Duodenal mucosa (tissue), 2 donors: ENCODE measurements around the gene CTNND1.

Experiments
- H3K27ac ChIP-seq: one replicate; pipeline ENCODE4 v1.7.0; 2013; ENCODE audit warnings: low read depth, low read length
- H3K27me3 ChIP-seq, 2 donors: one replicate each; pipeline ENCODE4 v1.7.0; 2013; ENCODE audit warnings: low read length in 2 of 2, control low read depth in 1 of 2; ENCODE audit not compliant: insufficient read depth in 2 of 2, control insufficient read depth in 1 of 2
- H3K36me3 ChIP-seq, 2 donors: one replicate each; pipeline ENCODE4 v1.7.0; 2013; ENCODE audit warnings: low read length in 2 of 2, control low read depth in 1 of 2; ENCODE audit not compliant: insufficient read depth in 2 of 2, control insufficient read depth in 1 of 2
- H3K4me1 ChIP-seq, 2 donors: one replicate each; pipeline ENCODE4 v1.7.0; 2013; ENCODE audit warnings: low read length in 2 of 2, control low read depth in 1 of 2; ENCODE audit not compliant: insufficient read depth in 2 of 2, control insufficient read depth in 1 of 2
- H3K4me3 ChIP-seq, 2 donors: one replicate each; pipeline ENCODE4 v1.7.0; 2013; ENCODE audit warnings: low read length in 2 of 2, low read depth in 1 of 2
- H3K9ac ChIP-seq, 2 donors: one replicate each; pipeline ENCODE4 v1.7.0; 2013; ENCODE audit warnings: low read length in 2 of 2, low read depth in 1 of 2
- H3K9me3 ChIP-seq, 2 donors: one replicate each; pipeline ENCODE4 v1.7.0; 2013; ENCODE audit warnings: low read length in 2 of 2, control low read depth in 1 of 2; ENCODE audit not compliant: control insufficient read depth in 1 of 2

CTNND1 gene

GRCh38 chr11:57788703-57789088 lies 27.1 kb downstream of the CTNND1 start:
- Histone ChIP-seq H3K4me1 (peaks cover 73 to 86% of the 10 kb centered on the region in 2 donors), H3K9ac (no peak overlapping the region), H3K4me3 (peak overlapping the region in 1 of 2 donors; percentile 13)

GRCh38 chr11:57791321-57792059 lies 29.9 kb downstream of the CTNND1 start:
- Histone ChIP-seq H3K36me3 (peaks cover 21 to 34% of the 10 kb centered on the region in 2 donors), H3K4me3 (peak overlapping the region in 1 of 2 donors; percentile 15), H3K27ac (peak overlapping the region; percentile 61), H3K9ac (peak overlapping the region in 1 of 2 donors; percentile 29), H3K9me3 (no peaks in the 10 kb centered on the region), H3K4me1 (peaks cover 58 to 77% of the 10 kb centered on the region in 2 donors), H3K27me3 (no peaks in the 10 kb centered on the region)

More at GRCh38 chr11:57788703-57789088, 27.1 kb downstream of the CTNND1 start:
- no peak overlapping the region for H3K27ac ChIP-seq
- no peaks in the 10 kb centered on the region for H3K9me3 ChIP-seq
- peaks cover 4 to 16% of the 10 kb centered on the region in 2 donors for H3K36me3 ChIP-seq
- H3K27me3 ChIP-seq = no peaks in the 10 kb centered on the region

- Histone ChIP-seq H3K4me3 (peak overlapping the region in 1 of 2 donors; percentile 15), H3K36me3 (peaks cover 26 to 37% of the 10 kb centered on the region in 2 donors), H3K9me3 (no peaks in the 10 kb centered on the region), H3K9ac (peak overlapping the region; percentile 2 to 29), H3K27me3 (no peaks in the 10 kb centered on the region), H3K4me1 (peaks cover 52 to 71% of the 10 kb centered on the region in 2 donors), H3K27ac (peak overlapping the region; percentile 61)
Observed at GRCh38 chr11:57792060-57792541, 30.5 kb downstream of the CTNND1 start.

GRCh38 chr11:57792870-57793269 lies 31.3 kb downstream of the CTNND1 start:
- peaks cover 26 to 37% of the 10 kb centered on the region in 2 donors for H3K36me3 ChIP-seq

GRCh38 chr11:57793351-57794115 lies 31.9 kb downstream of the CTNND1 start:
- Histone ChIP-seq H3K9me3 (no peaks in the 10 kb centered on the region), H3K4me3 (peak overlapping the region in 1 of 2 donors; percentile 48), H3K9ac (no peak overlapping the region), H3K36me3 (peaks cover 28 to 37% of the 10 kb centered on the region in 2 donors), H3K27me3 (no peaks in the 10 kb centered on the region), H3K27ac (no peak overlapping the region), H3K4me1 (peaks cover 42 to 66% of the 10 kb centered on the region in 2 donors)

More at GRCh38 chr11:57792870-57793269, 31.3 kb downstream of the CTNND1 start:
- Histone ChIP-seq H3K27me3 (no peaks in the 10 kb centered on the region), H3K4me3 (peak overlapping the region in 1 of 2 donors; percentile 48), H3K4me1 (peaks cover 44 to 66% of the 10 kb centered on the region in 2 donors), H3K27ac (peak overlapping the region; percentile 61), H3K9me3 (no peaks in the 10 kb centered on the region), H3K9ac (no peak overlapping the region)

- peak overlapping the region in 1 of 2 donors; percentile 40 for H3K9ac ChIP-seq
- H3K27me3 ChIP-seq = no peaks in the 10 kb centered on the region
- no peaks in the 10 kb centered on the region for H3K9me3 ChIP-seq
- H3K27ac ChIP-seq = peak overlapping the region; percentile 48
- H3K4me1 ChIP-seq = peaks cover 30 to 43% of the 10 kb centered on the region in 2 donors
- H3K4me3 ChIP-seq = no peak overlapping the region
- H3K36me3 ChIP-seq = peaks cover 50 to 53% of the 10 kb centered on the region in 2 donors
Observed at GRCh38 chr11:57798905-57799559, 37.4 kb downstream of the CTNND1 start.

GRCh38 chr11:57800444-57801182 lies 39.0 kb downstream of the CTNND1 start:
- peak overlapping the region; percentile 4 to 58 for H3K9ac ChIP-seq
- no peak overlapping the region for H3K27ac ChIP-seq
- H3K4me1 ChIP-seq = peaks cover 29 to 38% of the 10 kb centered on the region in 2 donors
- H3K4me3 ChIP-seq = peak overlapping the region in 1 of 2 donors; percentile 18
- peaks cover 45 to 57% of the 10 kb centered on the region in 2 donors for H3K36me3 ChIP-seq
- no peaks in the 10 kb centered on the region for H3K27me3 ChIP-seq
- H3K9me3 ChIP-seq = no peaks in the 10 kb centered on the region

- H3K9ac ChIP-seq = peak overlapping the region in 1 of 2 donors; percentile 19
- H3K4me1 ChIP-seq = peaks cover 31 to 35% of the 10 kb centered on the region in 2 donors
- H3K36me3 ChIP-seq = peaks cover 46 to 57% of the 10 kb centered on the region in 2 donors
- no peak overlapping the region for H3K27ac ChIP-seq
- no peak overlapping the region for H3K4me3 ChIP-seq
- H3K9me3 ChIP-seq = no peaks in the 10 kb centered on the region
- no peaks in the 10 kb centered on the region for H3K27me3 ChIP-seq
Observed at GRCh38 chr11:57801183-57801485, 39.5 kb downstream of the CTNND1 start.

GRCh38 chr11:57802411-57802810 lies 40.8 kb downstream of the CTNND1 start:
- Histone ChIP-seq H3K9ac (no peak overlapping the region), H3K4me3 (no peak overlapping the region), H3K4me1 (peaks cover 36 to 44% of the 10 kb centered on the region in 2 donors), H3K27ac (no peak overlapping the region), H3K36me3 (peaks cover 48 to 61% of the 10 kb centered on the region in 2 donors), H3K9me3 (no peaks in the 10 kb centered on the region), H3K27me3 (no peaks in the 10 kb centered on the region)
